HepG2 (cell line): Measurements from ENCODE around the gene KRTAP19-1. TPM values are rescaled to one million over a fixed set of nuclear protein-coding genes. Genes with fewer than 3 reads are reported as not detected.

Experiments
- ATAC-seq: fragments of 200-7000 bp; cut with Tn5 transposase; 3 replicates; pipeline ENCODE4 v1.9.1; 2020; ENCODE audit warnings: mild to moderate bottlenecking, moderate library complexity
- BruUV-seq: library from RNA; stranded (reverse); fragments of 400-500 nt; replicated peaks from 2 replicates; lab custom pipeline; 2021; lab: Mats Ljungman, UMichigan
- CTCF ChIA-PET: fragments of 300-600 bp; formaldehyde crosslinking; extraction: SDS; loops from one replicate; lab custom pipeline; 2021; ENCODE audit warnings: low total read pairs, inconsistent platforms, low intra/inter-chr PET ratio; lab: Yijun Ruan, JAX
- POLR2A ChIA-PET: fragments of 350-600 bp; sonication (Branson Sonifier 250); formaldehyde crosslinking; loops from one replicate; lab custom pipeline; 2020; ENCODE audit warnings: antibody characterized with exemption, inconsistent platforms; lab: Yijun Ruan, JAX
- DNase-seq: peaks from one replicate; pipeline ENCODE4 v3.0.0-alpha.2; 2015; ENCODE audit warnings: low spot score
- FAIRE-seq: peaks from 3 replicates; lab custom pipeline; 2011; peaks lifted over from hg19 to GRCh38; lab: Jason Lieb, UNC
- H2AFZ ChIP-seq: one replicate; pipeline ENCODE4 v1.6.1; 2011; ENCODE audit warnings: low read length, inconsistent platforms
- H3K27ac ChIP-seq: fragments of 300-600 bp; 3 replicates; pipeline ENCODE4 v1.8.0; 2011; ENCODE audit warnings: mixed run types, mild to moderate bottlenecking, mixed read lengths, low read length, inconsistent platforms; ENCODE audit not compliant: insufficient read depth; ENCODE audit errors: extremely low read length
- H3K27me3 ChIP-seq, 2 experiments: fragments of 200-600 bp in 1 of 2; 2 replicates in 1 of 2; 3 replicates in 1 of 2; pipeline versions ENCODE4 v1.6.0 to v1.8.0; 2011; ENCODE audit warnings: low read length in 2 of 2, mild to moderate bottlenecking in 2 of 2, moderate library complexity in 2 of 2, inconsistent platforms in 1 of 2; ENCODE audit not compliant: insufficient read depth in 2 of 2, control insufficient read depth in 1 of 2
- H3K36me3 ChIP-seq, 2 experiments: fragments of 200-600 bp in 1 of 2; replicated peaks in 1 of 2; 2 replicates in 1 of 2; 3 replicates in 1 of 2; pipeline versions ENCODE4 v1.5.1 to v1.8.0; 2011; ENCODE audit warnings: low read length in 2 of 2, inconsistent platforms in 1 of 2; ENCODE audit not compliant: insufficient read depth in 2 of 2, control insufficient read depth in 1 of 2
- H3K4me1 ChIP-seq: 2 replicates; pipeline ENCODE4 v1.5.1; 2012; ENCODE audit warnings: low read length, inconsistent platforms; ENCODE audit not compliant: insufficient read depth
- H3K4me2 ChIP-seq: 2 replicates; pipeline ENCODE4 v1.6.0; 2011; ENCODE audit warnings: low read depth, low read length, inconsistent platforms
- H3K4me3 ChIP-seq, 3 experiments: fragments of 200-600 bp in 1 of 3; sonication (generic), shearing (Covaris generic) in 1 of 3; replicated peaks in 1 of 3; 2 replicates each; pipeline ENCODE4 v1.5.1; 2011 to 2016; ENCODE audit warnings: low read length in 3 of 3, inconsistent platforms in 2 of 3, low read depth in 2 of 3, mild to moderate bottlenecking in 2 of 3, control low read depth in 1 of 3, mixed read lengths in 1 of 3; ENCODE audit not compliant: insufficient read depth in 1 of 3
- H3K79me2 ChIP-seq: one replicate; pipeline ENCODE4 v1.6.1; 2011; ENCODE audit warnings: low read length, inconsistent platforms; ENCODE audit not compliant: insufficient read depth
- H3K9ac ChIP-seq: 2 replicates; pipeline ENCODE4 v1.6.0; 2011; ENCODE audit warnings: mild to moderate bottlenecking, low read depth, low read length, inconsistent platforms; ENCODE audit not compliant: insufficient read depth
- H3K9me3 ChIP-seq: 2 replicates; pipeline ENCODE4 v1.5.1; 2012; ENCODE audit warnings: mild to moderate bottlenecking, low read length
- H4K20me1 ChIP-seq: 2 replicates; pipeline ENCODE4 v1.6.0; 2011; ENCODE audit warnings: inconsistent platforms, mild to moderate bottlenecking, low read length, moderate library complexity; ENCODE audit not compliant: insufficient read depth
- DMTF1 ChIP-seq: sonication (generic); formaldehyde crosslinking; IDR thresholded peaks from 2 replicates; pipeline ENCODE4 v1.4.0; 2020; ENCODE audit warnings: mild to moderate bottlenecking, missing genetic modification reagents
- KDM5A ChIP-seq: fragments of 200-600 bp; sonication (generic); IDR thresholded peaks from 2 replicates; pipeline ENCODE4 v1.7.0; 2018; ENCODE audit warnings: antibody characterized with exemption, mild to moderate bottlenecking, low read length, borderline replicate concordance
- LCORL ChIP-seq, 2 experiments: fragments of 450-650 bp in 1 of 2; sonication (generic) in 1 of 2; formaldehyde crosslinking in 1 of 2; IDR thresholded peaks; 2 replicates each; pipeline versions ENCODE4 v1.5.0 to v1.6.1; 2017 to 2020; ENCODE audit warnings: antibody characterized with exemption in 1 of 2, missing genetic modification reagents in 1 of 2
- NFKBIZ ChIP-seq: IDR thresholded peaks from 2 replicates; pipeline ENCODE4 v1.6.1; 2018; ENCODE audit warnings: missing genetic modification reagents, missing compliant biosample characterization
- PHB2 ChIP-seq: fragments of 450-650 bp; IDR thresholded peaks from 2 replicates; pipeline ENCODE4 v1.6.1; 2018; ENCODE audit not compliant: partially characterized antibody
- REPIN1 ChIP-seq: sonication (generic); formaldehyde crosslinking; IDR thresholded peaks from 2 replicates; pipeline ENCODE4 v1.8.0; 2022; ENCODE audit warnings: missing genetic modification reagents, low read depth, mild to moderate bottlenecking, borderline replicate concordance
- SETDB1 ChIP-seq: sonication (generic); formaldehyde crosslinking; IDR thresholded peaks from 2 replicates; pipeline ENCODE4 v1.5.1; 2020; ENCODE audit warnings: missing genetic modification reagents, mild to moderate bottlenecking, borderline replicate concordance
- XBP1 ChIP-seq: sonication (generic); formaldehyde crosslinking; IDR thresholded peaks from 2 replicates; pipeline ENCODE4 v1.5.0; 2020; ENCODE audit warnings: missing genetic modification reagents
- YEATS4 ChIP-seq: sonication (generic); formaldehyde crosslinking; IDR thresholded peaks from 2 replicates; pipeline ENCODE4 v1.4.0; 2020; ENCODE audit warnings: missing genetic modification reagents, borderline replicate concordance
- ZBTB26 ChIP-seq: IDR thresholded peaks from 2 replicates; pipeline ENCODE4 v1.6.1; 2016; ENCODE audit warnings: missing compliant biosample characterization, missing genetic modification reagents, borderline replicate concordance
- ZNF121 ChIP-seq: sonication (generic); formaldehyde crosslinking; IDR thresholded peaks from 2 replicates; pipeline ENCODE4 v1.5.0; 2020; ENCODE audit warnings: mild to moderate bottlenecking, missing genetic modification reagents
- ZNF143 ChIP-seq: sonication (generic); formaldehyde crosslinking; IDR thresholded peaks from 2 replicates; pipeline ENCODE4 v1.4.0; 2020; ENCODE audit warnings: missing genetic modification reagents
- ZNF160 ChIP-seq: sonication (generic); formaldehyde crosslinking; IDR thresholded peaks from 2 replicates; pipeline ENCODE4 v1.8.0; 2022; ENCODE audit warnings: mild to moderate bottlenecking, inconsistent platforms, missing genetic modification reagents
- ZNF605 ChIP-seq: sonication (generic); formaldehyde crosslinking; IDR thresholded peaks from 2 replicates; pipeline ENCODE4 v1.8.0; 2022; ENCODE audit warnings: mild to moderate bottlenecking, missing genetic modification reagents
- ZNF607 ChIP-seq: sonication (generic); formaldehyde crosslinking; IDR thresholded peaks from 2 replicates; pipeline ENCODE4 v1.5.1; 2020; ENCODE audit warnings: missing genetic modification reagents, mild to moderate bottlenecking, borderline replicate concordance
- WGBS: methylation state at CpG from one replicate; pipeline ENCODE4 v1.1.6; 2017; ENCODE audit warnings: low lambda C conversion rate; 5-methylcytosine and 5-hydroxymethylcytosine counted together
- in situ Hi-C: cut with HindIII; loops from 2 replicates; pipeline ENCODE4 v1.10.0; 2017; ENCODE audit warnings: low pct_unique_long_range_greater_than_20kb; ENCODE audit not compliant: extremely low pct_ligation_motif_present
- intact Hi-C: fragments of 100-400 bp; cut with micrococcal nuclease; formaldehyde crosslinking; loops from one replicate; pipeline ENCODE4 v1.10.0; 2022; ENCODE audit not compliant: unreplicated experiment
- polyA plus RNA-seq, 8 experiments: library from polyadenylated mRNA; depleted of rRNA in 3 of 8; stranded (reverse) in 7 of 8; unstranded in 1 of 8; fragments of >200 nt; fragmentation: Illumina TruSeq in 4 of 8; extraction: Trizol in 4 of 8; gene quantifications; 2 replicates each; pipeline versions ENCODE4 v1.2.1 to v1.2.3, GENCODE V29; 2011 to 2016; ENCODE audit warnings: low read depth in 4 of 8, missing spikeins in 1 of 8, mixed read lengths in 1 of 8; ENCODE audit not compliant: insufficient read depth in 1 of 8
- total RNA-seq, 5 experiments: library from RNA; depleted of rRNA; stranded (reverse); fragments of >200 nt; fragmentation: Illumina TruSeq; extraction: Trizol; gene quantifications; 2 replicates each; pipeline ENCODE4 v1.2.3, GENCODE V29; 2016; ENCODE audit warnings: low read depth in 1 of 5
- TF ChIP-seq, protein P1 (sequence below): sonication (generic); formaldehyde crosslinking; IDR thresholded peaks from 2 replicates; pipeline ENCODE4 v1.5.1; 2020; ENCODE audit warnings: missing genetic modification reagents, mild to moderate bottlenecking, borderline replicate concordance

The KRTAP19-1 gene
- total and polyA plus RNA-seq, 2 of the 13 experiments (the other 11 are each of a cell fraction or from before 2014, with no cell fraction given): not detected

- no peak for TF ChIP-seq KDM5A
- no peak for TF ChIP-seq ZNF121
- TF ChIP-seq ZNF160 (CRISPR knock-in tag): no peak
- TF ChIP-seq ZNF143 (CRISPR knock-in tag): no peak
- TF ChIP-seq PHB2: no peak
- TF ChIP-seq DMTF1: no peak
- TF ChIP-seq, protein P1, sequence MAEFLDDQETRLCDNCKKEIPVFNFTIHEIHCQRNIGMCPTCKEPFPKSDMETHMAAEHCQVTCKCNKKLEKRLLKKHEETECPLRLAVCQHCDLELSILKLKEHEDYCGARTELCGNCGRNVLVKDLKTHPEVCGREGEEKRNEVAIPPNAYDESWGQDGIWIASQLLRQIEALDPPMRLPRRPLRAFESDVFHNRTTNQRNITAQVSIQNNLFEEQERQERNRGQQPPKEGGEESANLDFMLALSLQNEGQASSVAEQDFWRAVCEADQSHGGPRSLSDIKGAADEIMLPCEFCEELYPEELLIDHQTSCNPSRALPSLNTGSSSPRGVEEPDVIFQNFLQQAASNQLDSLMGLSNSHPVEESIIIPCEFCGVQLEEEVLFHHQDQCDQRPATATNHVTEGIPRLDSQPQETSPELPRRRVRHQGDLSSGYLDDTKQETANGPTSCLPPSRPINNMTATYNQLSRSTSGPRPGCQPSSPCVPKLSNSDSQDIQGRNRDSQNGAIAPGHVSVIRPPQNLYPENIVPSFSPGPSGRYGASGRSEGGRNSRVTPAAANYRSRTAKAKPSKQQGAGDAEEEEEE: no peak
- TF ChIP-seq ZBTB26 (CRISPR knock-in tag): no peak
- no peak for TF ChIP-seq YEATS4 (CRISPR knock-in tag)
- no peak for TF ChIP-seq REPIN1 (CRISPR knock-in tag)
- TF ChIP-seq XBP1 (CRISPR knock-in tag): no peak
- no peak for TF ChIP-seq ZNF605 (CRISPR knock-in tag)
- TF ChIP-seq SETDB1: no peak
- no peak for TF ChIP-seq NFKBIZ (CRISPR knock-in tag)
- TF ChIP-seq ZNF607 (CRISPR knock-in tag): no peak
- no peak for TF ChIP-seq LCORL (IDR thresholded peaks at IDR 0.05)
- TF ChIP-seq LCORL (CRISPR knock-in tag; IDR thresholded peaks at IDR 0.05): no peak
- no peak for DNase-seq
- H2AFZ ChIP-seq: no peak overlapping the region
- H3K4me3 ChIP-seq: no peak overlapping the region
- WGBS: 0% methylated on average over 2 of the region's 2 CpGs
- H3K4me1 ChIP-seq: no peaks in the 10 kb centered on the region
- no peaks in the 10 kb centered on the region for H3K36me3 ChIP-seq
- H3K9me3 ChIP-seq: peaks cover 87% of the 10 kb centered on the region
- no peak for ATAC-seq
- no peak overlapping the region for H3K27ac ChIP-seq
- H3K79me2 ChIP-seq: no peaks in the 10 kb centered on the region
- H3K27me3 ChIP-seq: no peaks in the 10 kb centered on the region
- no peaks in the 10 kb centered on the region for H4K20me1 ChIP-seq
- FAIRE-seq: no peak
- POLR2A ChIA-PET: no interaction called here
- in situ Hi-C loops: no loop called here
- intact Hi-C loops: no loop called here
- CTCF ChIA-PET: no interaction called here
- H3K9ac ChIP-seq: no peak overlapping the region
- no peak overlapping the region for H3K4me2 ChIP-seq
- no TSS peak for BruUV-seq
Observed at GRCh38 chr21:30486180-30486579, 6.0 kb upstream of the KRTAP19-1 start.
